GM12878 (cell line): ENCODE measurements around the gene TDRD5.

Source experiments
- BACH1 ChIP-seq: fragments of 450-650 bp; IDR thresholded peaks from 2 replicates; pipeline ENCODE4 v1.6.1; 2017; ENCODE audit warnings: mild to moderate bottlenecking, borderline replicate concordance
- BRCA1 ChIP-seq: IDR thresholded peaks from 2 replicates; pipeline ENCODE4 v1.6.1; 2011; ENCODE audit warnings: low read depth, low read length, improper control_type of control experiment
- EP300 ChIP-seq, 2 experiments: fragments of 150-350 bp in 1 of 2; IDR thresholded peaks; 2 replicates each; pipeline ENCODE4 v1.6.1; 2011 to 2012; ENCODE audit warnings: low read depth in 2 of 2, low read length in 2 of 2, borderline replicate concordance in 1 of 2, improper control_type of control experiment in 1 of 2, inconsistent platforms in 1 of 2; ENCODE audit not compliant: control insufficient read depth in 1 of 2
- GABPA ChIP-seq: IDR thresholded peaks from 2 replicates; pipeline ENCODE4 v1.6.1; 2014; ENCODE audit warnings: antibody characterized with exemption, low read depth, mild to moderate bottlenecking, inconsistent platforms
- MAX ChIP-seq: IDR thresholded peaks from 2 replicates; pipeline ENCODE4 v1.6.1; 2012; ENCODE audit warnings: low read depth, low read length, improper control_type of control experiment
- RELA ChIP-seq: fragments of 450-650 bp; IDR thresholded peaks from 2 replicates; pipeline ENCODE4 v1.8.0; 2014; ENCODE audit warnings: borderline replicate concordance; ENCODE audit not compliant: partially characterized antibody
- REST ChIP-seq: IDR thresholded peaks from 2 replicates; pipeline ENCODE4 v1.6.1; 2012; ENCODE audit warnings: mild to moderate bottlenecking, low read depth, low read length
- SMAD1 ChIP-seq: fragments of 450-650 bp; IDR thresholded peaks from 2 replicates; pipeline ENCODE4 v1.6.1; 2018; ENCODE audit warnings: mild to moderate bottlenecking, low read depth; ENCODE audit not compliant: partially characterized antibody
- YY1 ChIP-seq: IDR thresholded peaks from 2 replicates; pipeline ENCODE4 v1.6.1; 2011; ENCODE audit warnings: low read depth, mild to moderate bottlenecking, low read length

- TF ChIP-seq BACH1 (no peak), MAX (no peak), YY1 (no peak), REST (no peak), RELA (no peak), EP300 (IDR thresholded peaks at IDR 0.05; ENCODE audit: borderline replicate concordance in 1 of 2, control insufficient read depth in 1 of 2, low read depth in 2 of 2, low read length in 2 of 2) (no peak), BRCA1 (no peak), SMAD1 (no peak), GABPA (no peak)
These were observed 3.1 kb upstream of the TDRD5 start for GRCh38 chr1:179588425-179589024.
